H1 (cell line): ENCODE measurements around the gene MEIS3. TPM values are rescaled to one million over a fixed set of nuclear protein-coding genes. Genes with fewer than 3 reads are reported as not detected.

Experiments
- EP300 ChIP-seq, 2 experiments: IDR thresholded peaks; 1 replicate in 1 of 2; 2 replicates in 1 of 2; pipeline ENCODE4 v1.6.1; 2011 to 2012; ENCODE audit warnings: low read depth in 2 of 2, low read length in 2 of 2, mild to moderate bottlenecking in 2 of 2, borderline replicate concordance in 1 of 2, inconsistent platforms in 1 of 2, moderate library complexity in 1 of 2
- GTF2F1 ChIP-seq: IDR thresholded peaks from 2 replicates; pipeline ENCODE4 v1.6.1; 2012; ENCODE audit warnings: low read depth, low read length, improper control_type of control experiment, borderline replicate concordance
- RBBP5 ChIP-seq: IDR thresholded peaks from 2 replicates; pipeline ENCODE4 v1.7.1; 2012; ENCODE audit warnings: low read depth, mild to moderate bottlenecking, inconsistent platforms, low read length, moderate library complexity, borderline replicate concordance
- SP2 ChIP-seq: IDR thresholded peaks from 2 replicates; pipeline ENCODE4 v1.6.1; 2012; ENCODE audit warnings: mild to moderate bottlenecking, low read length, inconsistent platforms
- polyA plus RNA-seq, 7 experiments: library from polyadenylated mRNA; depleted of rRNA in 3 of 7; stranded (reverse) in 5 of 7; unstranded in 2 of 7; fragments of >200 nt in 5 of 7; fragments of 200-250 nt in 2 of 7; gene quantifications; 1 replicate in 5 of 7; 2 replicates in 1 of 7; 4 replicates in 1 of 7; pipeline versions ENCODE4 v1.2.1 to v1.2.3, GENCODE V29; 2011 to 2013; ENCODE audit warnings: missing spikeins in 2 of 7, mixed read lengths in 2 of 7
- total RNA-seq: library from RNA; stranded (reverse); fragmentation: NEBNext Ultra II Directional; extraction: Animal tissue kit (Norgen Biotek cat#: 25700); gene quantifications from 2 replicates; pipeline ENCODE4 v1.2.1, GENCODE V29; 2021
- TF ChIP-seq, protein P1 (sequence below): IDR thresholded peaks from 2 replicates; pipeline ENCODE4 v1.6.1; 2012; ENCODE audit warnings: inconsistent platforms

MEIS3 gene
- total and polyA plus RNA-seq, 2 of the 8 experiments (the other 6 are each of a cell fraction or from before 2014, with no cell fraction given): 24.5 to 28.2 TPM

DNA sequence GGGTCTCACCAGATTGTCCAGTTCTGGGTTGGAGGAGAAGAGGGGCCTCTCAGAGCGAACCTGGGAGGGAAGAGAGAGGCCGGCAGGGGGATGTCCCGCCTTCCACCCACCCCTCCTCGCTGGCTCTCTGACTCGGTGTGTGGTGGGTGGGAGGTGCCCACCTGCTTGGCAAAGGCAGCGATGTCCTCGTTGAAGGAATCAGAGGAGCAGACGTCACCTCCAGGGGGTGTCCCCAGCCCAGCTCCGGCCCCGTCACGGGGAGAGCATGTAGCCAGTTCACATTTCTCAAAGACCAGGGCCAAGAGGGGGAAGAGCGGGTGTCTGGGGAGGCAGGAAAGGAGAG lies 2.7 kb downstream of the MEIS3 start (continued):
- TF ChIP-seq EP300 (IDR thresholded peaks at IDR 0.05; ENCODE audit: borderline replicate concordance in 1 of 2, low read depth in 2 of 2, low read length in 2 of 2) (no peak), GTF2F1 (no peak), SP2 (no peak), RBBP5 (no peak)
- TF ChIP-seq, protein P1, sequence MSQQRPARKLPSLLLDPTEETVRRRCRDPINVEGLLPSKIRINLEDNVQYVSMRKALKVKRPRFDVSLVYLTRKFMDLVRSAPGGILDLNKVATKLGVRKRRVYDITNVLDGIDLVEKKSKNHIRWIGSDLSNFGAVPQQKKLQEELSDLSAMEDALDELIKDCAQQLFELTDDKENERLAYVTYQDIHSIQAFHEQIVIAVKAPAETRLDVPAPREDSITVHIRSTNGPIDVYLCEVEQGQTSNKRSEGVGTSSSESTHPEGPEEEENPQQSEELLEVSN: no peak
